ENCODE data around the gene METTL16. TPM values are rescaled to one million over a fixed set of nuclear protein-coding genes. Genes with fewer than 3 reads are reported as not detected.
A peak's percentile ranks its signal among the peaks of the same experiment; 100 is the strongest.

The METTL16 gene
- total RNA-seq, 6 donors from 2014 or later = 20.3 to 37.2 (median 30.6) TPM

GRCh38 chr17:2403044-2403443, 108.6 kb downstream of the METTL16 start:
- Histone ChIP-seq H3K4me1 (peaks cover 26 to 55% (median 34%) of the 10 kb centered on the region in 4 donors), H3K27ac (peak overlapping the region in 2 of 4 donors; percentile 98 to 99), H3K9me3 (no peaks in the 10 kb centered on the region), H3K27me3 (peaks cover 0 to 2% (median 0%) of the 10 kb centered on the region in 4 donors), H3K4me3 (no peak overlapping the region), H3K36me3 (no peaks in the 10 kb centered on the region)
- TF ChIP-seq POLR2AphosphoS5 (IDR thresholded peaks at IDR 0.05) = no peak
- no peak for TF ChIP-seq EP300 (IDR thresholded peaks at IDR 0.05)
- no peak for TF ChIP-seq CTCF (IDR thresholded peaks at IDR 0.05)
- TF ChIP-seq POLR2A (IDR thresholded peaks at IDR 0.05) = no peak
- 99 to 100% methylated on average over 4 of the region's 4 CpGs for WGBS, 2 donors
- DNase-seq (no peak), ATAC-seq (ENCODE audit: low FRiP score in 2 of 2) (no peak)

GRCh38 chr17:2402544-2402943, 109.1 kb downstream of the METTL16 start:
- 24 to 50% methylated on average over 2 to 12 of the region's 15 CpGs for WGBS, 2 donors
- Histone ChIP-seq H3K27ac (peak overlapping the region; percentile 98 to 99 (median 98)), H3K4me1 (peaks cover 31 to 60% (median 39%) of the 10 kb centered on the region in 4 donors), H3K36me3 (no peaks in the 10 kb centered on the region), H3K27me3 (peaks cover 0 to 2% (median 0%) of the 10 kb centered on the region in 4 donors), H3K9me3 (no peaks in the 10 kb centered on the region), H3K4me3 (peak overlapping the region in 3 of 4 donors; percentile 66 to 87 (median 70))
- ATAC-seq (ENCODE audit: low FRiP score in 2 of 2) = no peak
- DNase-seq = no peak
- TF ChIP-seq EP300 (IDR thresholded peaks at IDR 0.05) = no peak
- no peak for TF ChIP-seq POLR2A (IDR thresholded peaks at IDR 0.05)
- no peak for TF ChIP-seq CTCF (IDR thresholded peaks at IDR 0.05)
- TF ChIP-seq POLR2AphosphoS5 (IDR thresholded peaks at IDR 0.05) = no peak

GRCh38 chr17:2401426-2402221, 110.1 kb downstream of the METTL16 start:
- WGBS, 2 donors = 1% methylated on average over 41 to 47 of the region's 72 CpGs
- Histone ChIP-seq H3K27me3 (peaks cover 0 to 2% (median 0%) of the 10 kb centered on the region in 4 donors), H3K9me3 (no peaks in the 10 kb centered on the region), H3K4me3 (peak overlapping the region; percentile 33 to 87 (median 68)), H3K36me3 (no peaks in the 10 kb centered on the region), H3K4me1 (peaks cover 38 to 67% (median 44%) of the 10 kb centered on the region in 4 donors), H3K27ac (peak overlapping the region; percentile 98 to 99 (median 98))
- ATAC-seq (ENCODE audit: low FRiP score in 2 of 2) (peak; percentile 76 to 92), DNase-seq (peak; percentile 99 to 100)
- peak in 2 of 4 donors; percentile 25 to 76 for TF ChIP-seq POLR2A (IDR thresholded peaks at IDR 0.05)
- TF ChIP-seq CTCF (IDR thresholded peaks at IDR 0.05) = no peak
- peak in 1 of 4 donors; percentile 60 for TF ChIP-seq EP300 (IDR thresholded peaks at IDR 0.05)
- peak; percentile 86 to 87 for TF ChIP-seq POLR2AphosphoS5 (IDR thresholded peaks at IDR 0.05)

- no peaks in the 10 kb centered on the region for H3K36me3 ChIP-seq
- H3K4me3 ChIP-seq = peak within 1 kb of the TSS; percentile 66 to 93 (median 78)
- peak; percentile 95 to 99 for DNase-seq
- H3K27ac ChIP-seq = peak within 1 kb of the TSS; percentile 98 to 99 (median 98)
- H3K4me1 ChIP-seq = peaks cover 44 to 70% (median 50%) of the 10 kb centered on the region in 4 donors
- H3K9me3 ChIP-seq = no peaks in the 10 kb centered on the region
- peak in 1 of 4 donors; percentile 68 for TF ChIP-seq EP300 (IDR thresholded peaks at IDR 0.05)
- peak in 1 of 2 donors; percentile 90 for TF ChIP-seq POLR2AphosphoS5 (IDR thresholded peaks at IDR 0.05)
- TF ChIP-seq POLR2A (IDR thresholded peaks at IDR 0.05) = peak in 3 of 4 donors; percentile 48 to 77 (median 71)
- TF ChIP-seq CTCF (IDR thresholded peaks at IDR 0.05) = peak in 5 of 6 experiments; percentile 11 to 38 (median 31)
- ATAC-seq (ENCODE audit: low FRiP score in 2 of 2) = peak; percentile 79 to 85
- peaks cover 0 to 2% (median 0%) of the 10 kb centered on the region in 4 donors for H3K27me3 ChIP-seq
- WGBS, 2 donors = 0 to 2% methylated on average over 10 to 26 of the region's 51 CpGs
Measured at GRCh38 chr17:2400877-2401425, 110.7 kb downstream of the METTL16 start, which contains the start of gene MNT. Gene MNT (minus strand): TSS chr17:2401060. CDS start chr17:2400712, 348 bp downstream.
